ENCODE data around the gene PLAC1.

DNA sequence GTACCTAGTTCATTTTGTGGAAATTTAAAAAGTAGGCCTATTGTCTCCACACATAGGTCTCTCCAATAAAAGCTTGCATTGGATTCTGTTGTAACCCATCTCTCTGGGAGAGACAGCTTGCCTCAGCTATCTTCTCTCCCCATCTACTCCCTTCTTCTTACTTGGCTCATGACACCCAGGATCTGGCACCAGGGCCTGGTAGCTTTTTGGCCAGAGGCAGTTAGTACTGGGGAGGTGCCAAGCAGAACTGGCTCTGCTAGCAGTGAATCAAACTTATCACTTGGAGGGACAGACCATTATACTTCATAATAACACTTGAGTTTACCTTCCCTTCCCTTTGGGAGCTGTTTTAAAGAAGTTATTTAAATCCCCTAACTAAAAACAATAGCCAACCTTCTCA, 31.8 kb downstream of the PLAC1 start:
- TF ChIP-seq EZH2 (IDR thresholded peaks at IDR 0.05; ENCODE audit: low read depth, unreplicated experiment) (no peak), NANOG (IDR thresholded peaks at IDR 0.05; ENCODE audit: borderline replicate concordance) (no peak)
- TF ChIP-seq, protein P1, sequence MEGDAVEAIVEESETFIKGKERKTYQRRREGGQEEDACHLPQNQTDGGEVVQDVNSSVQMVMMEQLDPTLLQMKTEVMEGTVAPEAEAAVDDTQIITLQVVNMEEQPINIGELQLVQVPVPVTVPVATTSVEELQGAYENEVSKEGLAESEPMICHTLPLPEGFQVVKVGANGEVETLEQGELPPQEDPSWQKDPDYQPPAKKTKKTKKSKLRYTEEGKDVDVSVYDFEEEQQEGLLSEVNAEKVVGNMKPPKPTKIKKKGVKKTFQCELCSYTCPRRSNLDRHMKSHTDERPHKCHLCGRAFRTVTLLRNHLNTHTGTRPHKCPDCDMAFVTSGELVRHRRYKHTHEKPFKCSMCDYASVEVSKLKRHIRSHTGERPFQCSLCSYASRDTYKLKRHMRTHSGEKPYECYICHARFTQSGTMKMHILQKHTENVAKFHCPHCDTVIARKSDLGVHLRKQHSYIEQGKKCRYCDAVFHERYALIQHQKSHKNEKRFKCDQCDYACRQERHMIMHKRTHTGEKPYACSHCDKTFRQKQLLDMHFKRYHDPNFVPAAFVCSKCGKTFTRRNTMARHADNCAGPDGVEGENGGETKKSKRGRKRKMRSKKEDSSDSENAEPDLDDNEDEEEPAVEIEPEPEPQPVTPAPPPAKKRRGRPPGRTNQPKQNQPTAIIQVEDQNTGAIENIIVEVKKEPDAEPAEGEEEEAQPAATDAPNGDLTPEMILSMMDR (conservative IDR thresholded peaks at IDR 0.05; ENCODE audit: low read depth in 2 of 2), result no peak
